Gastrocnemius medialis (tissue), 4 donors: ENCODE results near the gene NCEH1. TPM values are rescaled to one million over a fixed set of nuclear protein-coding genes. Genes with fewer than 3 reads are reported as not detected.

Source experiments
- ATAC-seq, 2 donors: fragments of 150-250 bp; one replicate each; pipeline ENCODE4 v1.9.1; 2016
- DNase-seq, 2 donors: peaks; one replicate each; pipeline ENCODE4 v3.0.0-alpha.2; 2019
- H3K27ac ChIP-seq, 4 donors: fragments of 200-600 bp; sonication (generic); 1 replicate in 1 of 4; 2 replicates in 3 of 4; pipeline ENCODE4 v1.5.1; 2016 to 2018; ENCODE audit warnings: mild to moderate bottlenecking in 2 of 4, moderate library complexity in 1 of 4
- H3K27me3 ChIP-seq, 3 donors: fragments of 200-600 bp; sonication (generic) in 2 of 3; 1 replicate in 1 of 3; 2 replicates in 2 of 3; pipeline versions ENCODE4 v1.5.1 to v1.6.0; 2016 to 2019; ENCODE audit warnings: mild to moderate bottlenecking in 1 of 3, moderate library complexity in 1 of 3
- H3K36me3 ChIP-seq, 2 donors: fragments of 200-600 bp; sonication (generic) in 1 of 2; one replicate each; pipeline ENCODE4 v1.5.1; 2017 to 2018
- H3K4me1 ChIP-seq, 2 donors: fragments of 200-600 bp; sonication (generic) in 1 of 2; one replicate each; pipeline ENCODE4 v1.5.1; 2016 to 2017; ENCODE audit warnings: mild to moderate bottlenecking in 2 of 2
- H3K4me3 ChIP-seq, 4 donors: fragments of 200-600 bp; sonication (generic) in 3 of 4; 1 replicate in 1 of 4; 2 replicates in 3 of 4; pipeline ENCODE4 v1.5.1; 2016 to 2019; ENCODE audit warnings: mild to moderate bottlenecking in 2 of 4
- H3K9me3 ChIP-seq, 3 donors: fragments of 200-600 bp; sonication (generic) in 2 of 3; 1 replicate in 1 of 3; 2 replicates in 2 of 3; pipeline ENCODE4 v1.5.1; 2016 to 2019
- POLR2A ChIP-seq, 2 donors: fragments of 450-650 bp; IDR thresholded peaks; one replicate each; pipeline ENCODE4 v1.6.1; 2017; ENCODE audit warnings: antibody characterized with exemption in 2 of 2, mild to moderate bottlenecking in 2 of 2, moderate library complexity in 2 of 2
- in situ Hi-C, 4 donors: fragments of 200-750 bp; cut with MboI; loops; one replicate each; pipeline versions ENCODE4 v1.15.0 to v1.8.0; 2017; ENCODE audit warnings: low sequenced_read_pairs in 4 of 4
- intact Hi-C: fragments of 100-400 bp; cut with DNase I; formaldehyde crosslinking; loops from one replicate; pipeline ENCODE4 v1.15.1; 2023; ENCODE audit warnings: low total_unique reads
- total RNA-seq, 4 donors: library from RNA; depleted of rRNA; stranded (reverse); fragments of >200 nt; gene quantifications; one replicate each; pipeline versions ENCODE4 v1.1.0 to v1.2.3, GENCODE V29; 2016
- TF ChIP-seq, protein P1 (sequence below), 5 experiments: fragments of 450-650 bp in 3 of 5; fragments of 200-600 bp in 2 of 5; sonication (generic) in 2 of 5; IDR thresholded peaks in 4 of 5; conservative IDR thresholded peaks in 1 of 5; 1 replicate in 4 of 5; 2 replicates in 1 of 5; pipeline ENCODE4 v1.5.1; 2016 to 2019; ENCODE audit warnings: antibody characterized with exemption in 5 of 5, mild to moderate bottlenecking in 3 of 5, moderate library complexity in 3 of 5

NCEH1 gene
- total RNA-seq, 4 donors from 2014 or later, result 7.0 to 19.8 (median 8.2) TPM

DNA sequence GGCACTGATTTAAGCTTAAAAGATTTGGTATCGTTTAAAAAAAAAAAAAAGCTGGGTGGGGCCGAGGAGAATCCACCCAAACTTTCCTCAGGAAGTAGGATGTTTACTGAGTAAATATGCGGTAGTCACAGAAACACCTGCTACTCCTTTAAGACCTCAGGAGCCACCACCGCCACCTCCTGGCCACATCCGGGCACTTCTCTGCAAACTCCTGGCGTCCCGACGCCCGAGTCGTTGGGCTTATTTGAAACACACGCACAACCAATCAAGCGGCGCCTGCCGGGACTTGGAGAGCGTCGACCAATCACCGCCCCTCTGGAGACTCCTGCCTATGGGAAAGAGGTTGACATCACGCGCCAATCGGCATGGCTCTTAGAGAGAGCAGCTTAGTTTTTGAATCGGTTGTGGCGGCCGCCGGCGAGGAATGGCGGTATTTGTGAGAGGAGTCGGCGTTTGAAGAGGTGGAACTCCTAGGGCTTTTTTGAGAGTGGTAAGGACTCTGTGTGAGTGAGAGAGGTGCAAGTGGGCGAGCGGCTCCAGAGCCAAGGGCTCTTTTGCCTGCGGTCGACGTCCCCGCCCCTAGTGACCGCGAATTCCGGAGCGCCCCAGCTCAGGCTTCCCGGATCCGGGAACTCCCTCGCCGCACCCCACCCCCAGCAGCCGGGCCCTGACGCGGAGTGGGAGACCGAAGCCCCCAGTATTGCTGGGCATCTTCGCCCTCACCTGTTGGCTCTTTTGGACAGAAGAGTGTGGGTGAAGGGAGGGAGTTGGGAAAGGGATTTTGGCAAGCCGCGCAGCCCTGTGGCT, 39.7 kb upstream of the NCEH1 start, which contains the start of gene ECT2:
ECT2 (plus strand) TSS at position 359 of the 807 bp plus-strand sequence. CDS start 3,805 bp downstream, outside the sequence.
- Histone ChIP-seq H3K27ac (peak within 1 kb of the TSS; percentile 68 to 73 (median 69)), H3K9me3 (no peaks in the 10 kb centered on the region), H3K4me1 (peaks cover 0 to 8% of the 10 kb centered on the region in 2 donors), H3K4me3 (peak within 1 kb of the TSS; percentile 69 to 82 (median 77)), H3K27me3 (no peaks in the 10 kb centered on the region), H3K36me3 (no peaks in the 10 kb centered on the region)
- TF ChIP-seq POLR2A (IDR thresholded peaks at IDR 0.05), result peak in 1 of 2 donors; percentile 23
- TF ChIP-seq, protein P1, sequence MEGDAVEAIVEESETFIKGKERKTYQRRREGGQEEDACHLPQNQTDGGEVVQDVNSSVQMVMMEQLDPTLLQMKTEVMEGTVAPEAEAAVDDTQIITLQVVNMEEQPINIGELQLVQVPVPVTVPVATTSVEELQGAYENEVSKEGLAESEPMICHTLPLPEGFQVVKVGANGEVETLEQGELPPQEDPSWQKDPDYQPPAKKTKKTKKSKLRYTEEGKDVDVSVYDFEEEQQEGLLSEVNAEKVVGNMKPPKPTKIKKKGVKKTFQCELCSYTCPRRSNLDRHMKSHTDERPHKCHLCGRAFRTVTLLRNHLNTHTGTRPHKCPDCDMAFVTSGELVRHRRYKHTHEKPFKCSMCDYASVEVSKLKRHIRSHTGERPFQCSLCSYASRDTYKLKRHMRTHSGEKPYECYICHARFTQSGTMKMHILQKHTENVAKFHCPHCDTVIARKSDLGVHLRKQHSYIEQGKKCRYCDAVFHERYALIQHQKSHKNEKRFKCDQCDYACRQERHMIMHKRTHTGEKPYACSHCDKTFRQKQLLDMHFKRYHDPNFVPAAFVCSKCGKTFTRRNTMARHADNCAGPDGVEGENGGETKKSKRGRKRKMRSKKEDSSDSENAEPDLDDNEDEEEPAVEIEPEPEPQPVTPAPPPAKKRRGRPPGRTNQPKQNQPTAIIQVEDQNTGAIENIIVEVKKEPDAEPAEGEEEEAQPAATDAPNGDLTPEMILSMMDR (IDR thresholded peaks at IDR 0.05 in 4 of 5, conservative IDR thresholded peaks at IDR 0.05 in 1 of 5), result peak; percentile 70 to 77 (median 74)
- intact Hi-C loops (loop anchor here (1.0 kb wide), 2 partner anchors 39 to 77 kb away; partner anchors contain the start of gene NCEH1), in situ Hi-C loops (no loop called here)
- DNase-seq (peak; percentile 98 to 99), ATAC-seq (peak; percentile 98 to 100)

DNA sequence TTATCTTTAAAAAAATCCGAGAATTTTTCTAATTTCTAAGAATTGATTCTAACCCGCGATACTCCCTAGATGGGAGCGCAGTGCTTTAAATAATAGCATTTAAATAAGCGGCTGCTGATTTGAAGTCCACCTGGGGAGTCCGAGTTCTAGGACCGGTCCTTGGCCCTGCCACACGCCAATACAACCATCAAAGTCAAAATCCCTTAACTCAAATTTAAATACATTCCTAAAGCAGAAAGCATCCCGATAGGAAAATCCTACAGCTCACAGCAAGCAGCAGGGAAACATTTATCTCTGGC, 39.2 kb upstream of the NCEH1 start:
- no peak for ATAC-seq
- intact Hi-C loops, result loop anchor here (1.0 kb wide), 2 partner anchors 39 to 77 kb away; partner anchors contain the start of gene NCEH1

DNA sequence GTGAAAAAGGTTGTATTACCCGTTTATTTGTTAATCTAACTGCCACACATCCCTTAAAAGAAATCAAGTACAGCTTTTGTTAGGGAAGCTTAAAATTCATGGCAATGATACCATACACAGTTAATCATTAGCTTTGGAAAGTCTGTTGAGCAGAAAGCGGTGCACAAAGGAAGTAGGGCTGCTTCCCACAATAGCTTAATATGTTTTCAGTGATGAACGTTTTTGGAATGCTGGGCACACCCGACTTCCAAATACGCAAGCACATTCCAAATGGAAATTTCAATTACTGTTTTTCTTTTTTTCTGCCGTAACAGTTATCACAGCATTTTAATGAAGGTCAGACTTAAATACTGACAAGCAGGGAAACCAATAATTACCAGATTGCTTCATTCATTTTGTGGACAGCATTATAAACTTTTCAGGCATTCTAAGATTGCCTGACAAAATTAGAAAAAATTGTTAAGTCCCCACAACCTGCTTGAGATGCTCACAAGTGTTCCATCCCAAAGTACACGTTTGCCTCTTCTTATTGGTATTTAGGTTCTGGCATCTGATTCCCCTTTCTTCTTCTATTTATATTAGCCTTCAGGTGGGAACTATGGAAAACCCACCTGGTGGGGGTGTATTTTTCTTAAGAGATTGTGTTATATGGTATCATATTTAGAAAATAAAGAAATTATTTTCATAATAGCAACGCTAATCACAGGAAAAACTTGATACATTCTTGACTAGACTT, 38.5 kb upstream of the NCEH1 start:
- Histone ChIP-seq H3K4me3 (peak overlapping the region; percentile 67 to 80 (median 72)), H3K36me3 (no peaks in the 10 kb centered on the region), H3K27me3 (no peaks in the 10 kb centered on the region), H3K27ac (peak overlapping the region; percentile 68 to 73 (median 69)), H3K4me1 (peaks cover 0 to 8% of the 10 kb centered on the region in 2 donors), H3K9me3 (no peaks in the 10 kb centered on the region)
- TF ChIP-seq, protein P1 (IDR thresholded peaks at IDR 0.05 in 4 of 5, conservative IDR thresholded peaks at IDR 0.05 in 1 of 5), result no peak
- TF ChIP-seq POLR2A (IDR thresholded peaks at IDR 0.05), result no peak
- in situ Hi-C loops (no loop called here), intact Hi-C loops (no loop called here)
- DNase-seq, result no peak
- no peak for ATAC-seq

More for the DNA sequence above, 39.2 kb upstream of the NCEH1 start:
- Histone ChIP-seq H3K27me3 (no peaks in the 10 kb centered on the region), H3K27ac (peak overlapping the region; percentile 68 to 73 (median 69)), H3K4me1 (peaks cover 0 to 8% of the 10 kb centered on the region in 2 donors), H3K4me3 (peak overlapping the region; percentile 67 to 80 (median 72)), H3K36me3 (no peaks in the 10 kb centered on the region), H3K9me3 (no peaks in the 10 kb centered on the region)
- TF ChIP-seq, protein P1 (IDR thresholded peaks at IDR 0.05 in 4 of 5, conservative IDR thresholded peaks at IDR 0.05 in 1 of 5), result no peak
- TF ChIP-seq POLR2A (IDR thresholded peaks at IDR 0.05), result no peak
- DNase-seq, result no peak
- in situ Hi-C loops, result no loop called here

DNA sequence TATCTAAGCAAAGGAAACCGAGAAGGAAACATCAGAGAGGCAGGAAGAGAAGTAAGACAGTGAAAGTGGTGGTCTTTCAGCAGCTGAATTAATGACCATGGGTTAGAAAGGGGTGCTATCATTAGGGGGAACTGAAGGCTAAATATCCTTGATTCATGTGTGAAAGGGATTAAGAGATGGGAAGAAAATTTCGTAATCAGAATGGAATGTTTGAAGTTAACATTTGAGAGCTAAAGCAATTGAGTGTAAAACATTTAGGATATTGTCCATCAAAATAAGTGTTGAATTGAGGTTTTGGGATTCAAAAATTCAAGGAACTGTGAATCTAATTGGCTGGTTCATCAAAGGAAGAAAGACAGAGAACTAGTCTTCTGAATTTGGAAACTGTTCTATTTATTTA, 35.6 kb upstream of the NCEH1 start:
- Histone ChIP-seq H3K4me3 (no peak overlapping the region), H3K4me1 (peaks cover 0 to 6% of the 10 kb centered on the region in 2 donors), H3K27ac (no peak overlapping the region), H3K36me3 (no peaks in the 10 kb centered on the region), H3K27me3 (no peaks in the 10 kb centered on the region), H3K9me3 (no peaks in the 10 kb centered on the region)
- DNase-seq (no peak), ATAC-seq (no peak)
- no peak for TF ChIP-seq POLR2A (IDR thresholded peaks at IDR 0.05)
- in situ Hi-C loops (no loop called here), intact Hi-C loops (no loop called here)

- Histone ChIP-seq H3K4me1 (no peaks in the 10 kb centered on the region), H3K27ac (no peak overlapping the region), H3K27me3 (no peaks in the 10 kb centered on the region), H3K36me3 (no peaks in the 10 kb centered on the region), H3K4me3 (no peak overlapping the region), H3K9me3 (no peaks in the 10 kb centered on the region)
- DNase-seq, result no peak
- intact Hi-C loops, result no loop called here
- in situ Hi-C loops, result no loop called here
- no peak for ATAC-seq
- TF ChIP-seq, protein P1 (IDR thresholded peaks at IDR 0.05 in 4 of 5, conservative IDR thresholded peaks at IDR 0.05 in 1 of 5), result no peak
- TF ChIP-seq POLR2A (IDR thresholded peaks at IDR 0.05), result no peak
Observed at GRCh38 chr3:172739462-172739861, 28.6 kb upstream of the NCEH1 start.
